ENCODE measurements around the gene FREY1. TPM values are rescaled to one million over a fixed set of nuclear protein-coding genes. Genes with fewer than 3 reads are reported as not detected.

FREY1 gene
- total and polyA plus RNA-seq, 2 donors (not counting 3 experiments of a cell fraction or from before 2014, with no cell fraction given) = 0.84 to 1.1 TPM

DNA sequence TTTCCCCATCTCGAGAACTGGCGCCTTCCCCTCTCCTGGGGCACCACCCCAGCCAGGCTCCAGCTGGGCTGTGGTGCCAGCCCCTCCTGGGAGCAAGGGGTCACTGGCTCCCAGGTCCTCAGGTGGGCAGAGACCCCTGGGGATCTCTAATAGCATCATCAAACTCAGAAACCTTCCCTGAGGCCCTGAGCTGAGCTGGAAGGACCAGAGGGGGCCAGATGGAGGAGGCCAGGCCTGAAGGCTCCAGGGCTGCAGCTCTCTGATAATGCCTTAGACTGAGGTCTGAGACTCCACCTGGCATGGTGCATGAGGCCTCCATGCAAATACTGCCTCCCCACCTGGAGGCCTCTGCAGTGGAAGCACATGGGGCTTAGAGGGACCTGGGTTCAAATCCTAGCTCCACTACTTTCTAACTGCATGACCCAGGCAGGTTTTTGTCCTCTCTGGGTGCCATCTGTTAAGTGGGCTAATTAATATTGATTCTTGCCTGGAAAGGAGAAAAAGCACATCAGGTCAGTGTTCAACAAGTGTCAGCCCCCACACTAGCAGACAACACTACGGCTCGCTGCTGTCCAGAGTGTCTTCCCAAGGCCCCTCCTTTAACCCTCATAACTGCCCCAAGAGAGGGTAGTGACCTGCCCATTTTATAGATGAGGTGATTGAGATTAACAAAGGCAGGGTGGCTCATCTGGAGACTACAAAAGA is 20.1 kb downstream of the FREY1 start:
- no peak overlapping the region for H3K27ac ChIP-seq (ENCODE audit: insufficient read depth, low read depth, low read length)
- H3K27me3 ChIP-seq (ENCODE audit: control insufficient read depth in 2 of 2, insufficient read depth in 2 of 2, low read length in 2 of 2) = peaks cover 4 to 5% of the 10 kb centered on the region in 2 experiments
- TF ChIP-seq POLR2A (IDR thresholded peaks at IDR 0.05; ENCODE audit: low read depth, low read length) (no peak), JUN (IDR thresholded peaks at IDR 0.05; ENCODE audit: borderline replicate concordance, insufficient read depth, insufficient read length, low read depth) (no peak), FOS (IDR thresholded peaks at IDR 0.05; ENCODE audit: borderline replicate concordance, insufficient read depth, low read length) (no peak), GATA2 (IDR thresholded peaks at IDR 0.05; ENCODE audit: insufficient read depth, insufficient read length, low read depth, low read length) (no peak), MYC (IDR thresholded peaks at IDR 0.05; ENCODE audit: low read depth, low read length) (no peak), EZH2 (IDR thresholded peaks at IDR 0.05; ENCODE audit: borderline replicate concordance, low read depth, low read length, severe bottlenecking) (no peak), POLR2AphosphoS5 (IDR thresholded peaks at IDR 0.05; ENCODE audit: insufficient read depth, low read depth, low read length) (no peak)
- TF ChIP-seq, protein P1, sequence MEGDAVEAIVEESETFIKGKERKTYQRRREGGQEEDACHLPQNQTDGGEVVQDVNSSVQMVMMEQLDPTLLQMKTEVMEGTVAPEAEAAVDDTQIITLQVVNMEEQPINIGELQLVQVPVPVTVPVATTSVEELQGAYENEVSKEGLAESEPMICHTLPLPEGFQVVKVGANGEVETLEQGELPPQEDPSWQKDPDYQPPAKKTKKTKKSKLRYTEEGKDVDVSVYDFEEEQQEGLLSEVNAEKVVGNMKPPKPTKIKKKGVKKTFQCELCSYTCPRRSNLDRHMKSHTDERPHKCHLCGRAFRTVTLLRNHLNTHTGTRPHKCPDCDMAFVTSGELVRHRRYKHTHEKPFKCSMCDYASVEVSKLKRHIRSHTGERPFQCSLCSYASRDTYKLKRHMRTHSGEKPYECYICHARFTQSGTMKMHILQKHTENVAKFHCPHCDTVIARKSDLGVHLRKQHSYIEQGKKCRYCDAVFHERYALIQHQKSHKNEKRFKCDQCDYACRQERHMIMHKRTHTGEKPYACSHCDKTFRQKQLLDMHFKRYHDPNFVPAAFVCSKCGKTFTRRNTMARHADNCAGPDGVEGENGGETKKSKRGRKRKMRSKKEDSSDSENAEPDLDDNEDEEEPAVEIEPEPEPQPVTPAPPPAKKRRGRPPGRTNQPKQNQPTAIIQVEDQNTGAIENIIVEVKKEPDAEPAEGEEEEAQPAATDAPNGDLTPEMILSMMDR (IDR thresholded peaks at IDR 0.05; ENCODE audit: extremely low read depth in 1 of 2, insufficient read depth in 1 of 2, low read depth in 1 of 2, low read length in 2 of 2) = no peak
- TF ChIP-seq, protein P2, sequence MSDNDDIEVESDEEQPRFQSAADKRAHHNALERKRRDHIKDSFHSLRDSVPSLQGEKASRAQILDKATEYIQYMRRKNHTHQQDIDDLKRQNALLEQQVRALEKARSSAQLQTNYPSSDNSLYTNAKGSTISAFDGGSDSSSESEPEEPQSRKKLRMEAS (IDR thresholded peaks at IDR 0.05; ENCODE audit: insufficient read depth, insufficient read length) = no peak
- DNase-seq (ENCODE audit: low read depth, low spot score) = no peak
- no peak overlapping the region for H2AFZ ChIP-seq (ENCODE audit: low read depth, low read length)
- H3K4me2 ChIP-seq (ENCODE audit: insufficient read depth, low read length) = no peak overlapping the region
- CTCF ChIA-PET = no interaction called here
- H3K9ac ChIP-seq (replicated peaks; ENCODE audit: extremely low read depth, insufficient read depth, low read length) = no peak overlapping the region
- H3K9me1 ChIP-seq (replicated peaks; ENCODE audit: control insufficient read depth, extremely low read depth, insufficient read depth, low read length) = no peaks in the 10 kb centered on the region
- no peaks in the 10 kb centered on the region for H4K20me1 ChIP-seq (replicated peaks; ENCODE audit: control insufficient read depth, extremely low read depth, insufficient read depth, low read length)
- dilution Hi-C loops (cut with MboI; ENCODE audit: extremely low pct_ligation_motif_present, low sequenced_read_pairs) (no loop called here), intact Hi-C loops (cut with micrococcal nuclease) (no loop called here)
- no peaks in the 10 kb centered on the region for H3K4me1 ChIP-seq (ENCODE audit: control insufficient read depth, extremely low read depth, insufficient read depth, low read length)
- no TSS peak for BruUV-seq (replicated peaks)
- FAIRE-seq = no peak
- POLR2A ChIA-PET = no interaction called here
- no peaks in the 10 kb centered on the region for H3K36me3 ChIP-seq (ENCODE audit: control insufficient read depth in 2 of 2, extremely low read depth in 1 of 2, insufficient read depth in 2 of 2, low read length in 2 of 2)
- H3K79me2 ChIP-seq (ENCODE audit: control insufficient read depth, insufficient read depth, low read length) = no peaks in the 10 kb centered on the region
- no peaks in the 10 kb centered on the region for H3K9me3 ChIP-seq (replicated peaks; ENCODE audit: control insufficient read depth, insufficient read depth, low read length)
- H3K4me3 ChIP-seq (replicated peaks in 1 of 3; ENCODE audit: insufficient read depth in 1 of 3, low read depth in 1 of 3, low read length in 3 of 3) = no peak overlapping the region
